ENCODE data around the gene CPE. TPM values are rescaled to one million over a fixed set of nuclear protein-coding genes. Genes with fewer than 3 reads are reported as not detected.

CPE gene
- total RNA-seq, 2 experiments from 2014 or later = not detected

DNA sequence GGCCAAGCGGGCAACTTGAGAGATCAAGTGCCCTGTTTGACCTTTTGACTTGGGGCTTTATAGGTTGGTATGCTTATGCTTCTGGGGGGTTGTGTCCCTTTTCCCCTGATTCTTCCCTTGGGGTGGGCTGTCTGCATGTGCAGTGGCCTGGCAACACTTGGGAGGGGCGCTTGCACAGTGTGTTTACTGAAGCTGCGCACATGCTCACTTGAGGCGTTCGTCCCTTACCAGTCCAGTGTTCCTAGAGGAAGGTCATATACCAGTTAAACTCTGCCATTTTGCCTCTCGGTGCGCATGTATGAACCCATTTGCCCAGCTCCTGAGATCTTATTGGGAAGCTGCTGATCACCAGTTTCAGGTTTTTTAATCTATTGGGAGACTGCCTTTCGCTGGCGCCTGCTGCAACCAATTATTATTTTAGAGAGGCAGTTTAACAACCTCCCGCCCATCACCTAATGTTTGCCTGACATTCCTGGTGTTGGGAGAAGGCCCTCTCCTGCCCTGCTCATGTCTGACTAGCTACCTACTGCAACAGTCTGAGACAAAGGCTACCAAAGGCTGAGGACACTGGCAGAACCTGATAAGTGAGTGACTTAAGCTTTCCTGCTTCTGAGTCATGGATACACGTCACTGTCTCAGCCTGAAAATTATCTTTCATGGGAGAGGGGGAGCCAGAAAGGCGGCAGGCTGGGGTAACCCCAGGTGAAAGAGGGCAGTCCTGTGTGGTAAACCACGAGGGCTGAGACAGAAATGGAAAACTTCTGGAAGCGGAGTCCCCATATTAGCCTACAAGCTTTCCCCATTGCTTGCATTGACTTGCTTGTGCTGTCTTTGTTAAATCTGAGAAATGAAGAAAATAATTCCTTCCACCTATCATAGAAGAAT, 97.6 kb downstream of the CPE start:
- no peak for TF ChIP-seq EZH2phosphoT487 (IDR thresholded peaks at IDR 0.05; ENCODE audit: borderline replicate concordance, low read depth, low read length)
- TF ChIP-seq, protein P1, sequence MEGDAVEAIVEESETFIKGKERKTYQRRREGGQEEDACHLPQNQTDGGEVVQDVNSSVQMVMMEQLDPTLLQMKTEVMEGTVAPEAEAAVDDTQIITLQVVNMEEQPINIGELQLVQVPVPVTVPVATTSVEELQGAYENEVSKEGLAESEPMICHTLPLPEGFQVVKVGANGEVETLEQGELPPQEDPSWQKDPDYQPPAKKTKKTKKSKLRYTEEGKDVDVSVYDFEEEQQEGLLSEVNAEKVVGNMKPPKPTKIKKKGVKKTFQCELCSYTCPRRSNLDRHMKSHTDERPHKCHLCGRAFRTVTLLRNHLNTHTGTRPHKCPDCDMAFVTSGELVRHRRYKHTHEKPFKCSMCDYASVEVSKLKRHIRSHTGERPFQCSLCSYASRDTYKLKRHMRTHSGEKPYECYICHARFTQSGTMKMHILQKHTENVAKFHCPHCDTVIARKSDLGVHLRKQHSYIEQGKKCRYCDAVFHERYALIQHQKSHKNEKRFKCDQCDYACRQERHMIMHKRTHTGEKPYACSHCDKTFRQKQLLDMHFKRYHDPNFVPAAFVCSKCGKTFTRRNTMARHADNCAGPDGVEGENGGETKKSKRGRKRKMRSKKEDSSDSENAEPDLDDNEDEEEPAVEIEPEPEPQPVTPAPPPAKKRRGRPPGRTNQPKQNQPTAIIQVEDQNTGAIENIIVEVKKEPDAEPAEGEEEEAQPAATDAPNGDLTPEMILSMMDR (conservative IDR thresholded peaks at IDR 0.05; ENCODE audit: low read length) = no peak
- ChIA-PET CTCF (ENCODE audit: unreplicated experiment) (no interaction called here), POLR2A (interaction anchor here (0.6 kb wide), 2 partner anchors 11 to 1376 kb away, joined by 3 read pairs; no protein-coding TSS in a partner anchor)
- Histone ChIP-seq H3K27ac (ENCODE audit: low read depth, low read length, poor library complexity, severe bottlenecking) (no peak overlapping the region), H4K20me1 (ENCODE audit: insufficient read depth, low read length) (no peaks in the 10 kb centered on the region), H3K9me3 (ENCODE audit: low read length) (peaks cover 23% of the 10 kb centered on the region; the same call in 1 of the 2 replicates), H3K36me3 (ENCODE audit: insufficient read depth, low read length) (no peaks in the 10 kb centered on the region), H3K4me2 (ENCODE audit: low read length) (no peak overlapping the region), H3K9me2 (ENCODE audit: insufficient read depth, low read length) (no peaks in the 10 kb centered on the region), H3K4me1 (ENCODE audit: insufficient read depth, low read length, poor library complexity, severe bottlenecking) (no peaks in the 10 kb centered on the region), H3K79me2 (ENCODE audit: insufficient read depth, low read depth, low read length) (no peaks in the 10 kb centered on the region), H2AFZ (ENCODE audit: low read length) (no peak overlapping the region), H3K4me3 (ENCODE audit: low read depth, low read length, poor library complexity, severe bottlenecking) (no peak overlapping the region)
- intact Hi-C loops (cut with micrococcal nuclease; ENCODE audit: unreplicated experiment) = no loop called here
- BruUV-seq (replicated peaks) = no TSS peak
- DNase-seq (ENCODE audit: low spot score) = no peak

DNA sequence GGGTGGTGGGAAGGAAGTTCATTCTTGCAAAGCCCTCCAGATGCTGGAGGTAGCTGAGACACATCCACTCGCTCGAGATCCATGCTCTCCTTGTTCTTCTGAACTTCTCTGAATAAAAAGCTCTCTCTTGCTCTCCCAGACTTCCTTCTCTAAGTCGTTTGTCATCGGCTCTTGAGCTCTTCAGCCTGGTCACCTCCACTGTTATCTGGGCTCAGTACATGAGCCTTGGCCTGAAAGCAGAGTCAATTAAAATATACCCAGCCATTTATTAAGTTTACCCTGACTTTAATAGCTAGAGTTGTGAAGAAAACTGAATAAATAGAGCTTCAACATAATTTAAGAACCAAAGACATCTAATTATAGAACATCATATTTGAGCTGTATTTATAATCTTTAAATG, 99.0 kb downstream of the CPE start:
- intact Hi-C loops (cut with micrococcal nuclease; ENCODE audit: unreplicated experiment) = no loop called here
- ChIA-PET POLR2A (interaction anchor here (0.6 to 1.0 kb wide), 2 partner anchors 11 to 409 kb away, joined by 3 to 5 read pairs; no protein-coding TSS in a partner anchor), CTCF (ENCODE audit: unreplicated experiment) (no interaction called here)
- H3K9me2 ChIP-seq (ENCODE audit: insufficient read depth, low read length) = no peaks in the 10 kb centered on the region
- no peak overlapping the region for H2AFZ ChIP-seq (ENCODE audit: low read length)
- H4K20me1 ChIP-seq (ENCODE audit: insufficient read depth, low read length) = no peaks in the 10 kb centered on the region
- H3K9me3 ChIP-seq (ENCODE audit: low read length) = peaks cover 11% of the 10 kb centered on the region; the same call in 1 of the 2 replicates
- no peak overlapping the region for H3K4me3 ChIP-seq (ENCODE audit: low read depth, low read length, poor library complexity, severe bottlenecking)
- H3K4me2 ChIP-seq (ENCODE audit: low read length) = no peak overlapping the region
- no peaks in the 10 kb centered on the region for H3K4me1 ChIP-seq (ENCODE audit: insufficient read depth, low read length, poor library complexity, severe bottlenecking)
- no peaks in the 10 kb centered on the region for H3K79me2 ChIP-seq (ENCODE audit: insufficient read depth, low read depth, low read length)
- no peaks in the 10 kb centered on the region for H3K36me3 ChIP-seq (ENCODE audit: insufficient read depth, low read length)
- no TSS peak for BruUV-seq (replicated peaks)
- DNase-seq (ENCODE audit: low spot score) = no peak
- H3K27ac ChIP-seq (ENCODE audit: low read depth, low read length, poor library complexity, severe bottlenecking) = no peak overlapping the region
- TF ChIP-seq EZH2phosphoT487 (IDR thresholded peaks at IDR 0.05; ENCODE audit: borderline replicate concordance, low read depth, low read length) = no peak
- TF ChIP-seq, protein P1 (conservative IDR thresholded peaks at IDR 0.05; ENCODE audit: low read length) = no peak

- H4K20me1 ChIP-seq (ENCODE audit: insufficient read depth, low read length) = no peaks in the 10 kb centered on the region
- no peaks in the 10 kb centered on the region for H3K79me2 ChIP-seq (ENCODE audit: insufficient read depth, low read depth, low read length)
- H3K4me1 ChIP-seq (ENCODE audit: insufficient read depth, low read length, poor library complexity, severe bottlenecking) = no peaks in the 10 kb centered on the region
- H3K27ac ChIP-seq (ENCODE audit: low read depth, low read length, poor library complexity, severe bottlenecking) = no peak overlapping the region
- DNase-seq (ENCODE audit: low spot score) = no peak
- H3K4me2 ChIP-seq (ENCODE audit: low read length) = no peak overlapping the region
- H3K4me3 ChIP-seq (ENCODE audit: low read depth, low read length, poor library complexity, severe bottlenecking) = no peak overlapping the region
- no peak overlapping the region for H2AFZ ChIP-seq (ENCODE audit: low read length)
- peaks cover 6% of the 10 kb centered on the region; the same call in 1 of the 2 replicates for H3K9me3 ChIP-seq (ENCODE audit: low read length)
- POLR2A ChIA-PET = interaction anchor here (0.6 to 1.0 kb wide), 3 partner anchors 9 to 408 kb away, joined by 3 to 5 read pairs (median 3); no protein-coding TSS in a partner anchor
- intact Hi-C loops (cut with micrococcal nuclease; ENCODE audit: unreplicated experiment) = no loop called here
- CTCF ChIA-PET (ENCODE audit: unreplicated experiment) = no interaction called here
- no TSS peak for BruUV-seq (replicated peaks)
- TF ChIP-seq EZH2phosphoT487 (IDR thresholded peaks at IDR 0.05; ENCODE audit: borderline replicate concordance, low read depth, low read length) = no peak
- TF ChIP-seq, protein P1 (conservative IDR thresholded peaks at IDR 0.05; ENCODE audit: low read length) = no peak
- H3K9me2 ChIP-seq (ENCODE audit: insufficient read depth, low read length) = no peaks in the 10 kb centered on the region
- no peaks in the 10 kb centered on the region for H3K36me3 ChIP-seq (ENCODE audit: insufficient read depth, low read length)
Observed at GRCh38 chr4:165478260-165478659, 99.5 kb downstream of the CPE start.
